Coronary artery (tissue), 2 donors: Measurements from ENCODE around the gene PCDHB11.
"Not testable (repeated sequence)": the region's sequence is repeated elsewhere in the genome, so short reads cannot be mapped to it uniquely, and the experiment has no call there.

ENCODE experiments used
- DNase-seq: peaks from one replicate; pipeline ENCODE4 v3.0.0-alpha.2; 2017; ENCODE audit warnings: low spot score
- H3K27ac ChIP-seq, 2 donors: fragments of 200-600 bp; sonication (generic); one replicate each; pipeline ENCODE4 v1.5.1; 2016 to 2019
- H3K4me3 ChIP-seq: fragments of 200-600 bp; sonication (generic); 2 replicates; pipeline ENCODE4 v1.5.1; 2016; ENCODE audit warnings: mild to moderate bottlenecking, moderate library complexity
- TF ChIP-seq, protein P1 (sequence below): fragments of 200-600 bp; sonication (generic); IDR thresholded peaks from one replicate; pipeline ENCODE4 v1.5.1; 2019; ENCODE audit warnings: antibody characterized with exemption

The PCDHB11 gene

DNA sequence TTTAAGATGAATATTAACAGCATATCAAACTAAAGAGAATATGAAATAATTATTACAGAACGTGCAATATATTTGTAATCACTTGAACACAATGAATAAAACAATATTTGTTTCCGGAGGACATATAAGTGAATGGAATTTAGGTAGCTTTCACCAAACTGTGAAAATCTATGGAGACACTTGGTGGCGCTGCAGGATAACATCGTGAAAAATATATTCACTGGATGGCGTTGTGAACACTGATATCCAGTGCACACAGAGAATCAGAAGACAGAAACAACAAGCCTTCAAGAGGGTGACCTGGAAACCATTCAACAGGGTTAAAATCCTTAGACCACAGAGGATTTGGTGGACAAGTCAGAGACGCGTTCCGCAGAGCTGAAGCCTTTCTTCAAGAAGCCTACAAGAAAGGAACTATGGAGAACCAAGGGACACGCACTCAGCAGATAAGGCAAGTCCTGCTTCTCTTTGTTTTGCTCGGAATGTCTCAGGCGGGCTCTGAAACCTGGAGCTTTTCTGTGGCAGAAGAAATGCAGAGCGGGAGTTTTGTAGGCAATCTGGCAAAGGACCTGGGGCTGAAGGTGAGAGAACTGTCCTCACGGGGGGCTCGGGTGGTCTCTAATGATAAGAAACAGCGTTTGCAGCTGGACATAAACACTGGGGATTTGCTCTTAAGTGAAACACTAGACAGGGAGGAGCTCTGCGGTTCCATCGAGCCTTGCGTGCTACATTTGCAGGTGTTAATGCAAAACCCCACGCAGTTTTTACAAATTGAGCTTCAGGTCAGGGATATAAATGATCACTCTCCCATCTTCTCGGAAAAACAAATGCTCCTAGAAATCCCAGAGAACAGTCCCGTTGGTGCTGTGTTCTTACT, at the start of gene PCDHB11:
Gene PCDHB11 (plus strand): TSS at position 269 of the 877 bp plus-strand sequence. CDS start 148 bp downstream, at position 417.
- Histone ChIP-seq H3K27ac (no peak within 1 kb of the TSS), H3K4me3 (peak within 1 kb of the TSS; percentile 17)
- TF ChIP-seq, protein P1, sequence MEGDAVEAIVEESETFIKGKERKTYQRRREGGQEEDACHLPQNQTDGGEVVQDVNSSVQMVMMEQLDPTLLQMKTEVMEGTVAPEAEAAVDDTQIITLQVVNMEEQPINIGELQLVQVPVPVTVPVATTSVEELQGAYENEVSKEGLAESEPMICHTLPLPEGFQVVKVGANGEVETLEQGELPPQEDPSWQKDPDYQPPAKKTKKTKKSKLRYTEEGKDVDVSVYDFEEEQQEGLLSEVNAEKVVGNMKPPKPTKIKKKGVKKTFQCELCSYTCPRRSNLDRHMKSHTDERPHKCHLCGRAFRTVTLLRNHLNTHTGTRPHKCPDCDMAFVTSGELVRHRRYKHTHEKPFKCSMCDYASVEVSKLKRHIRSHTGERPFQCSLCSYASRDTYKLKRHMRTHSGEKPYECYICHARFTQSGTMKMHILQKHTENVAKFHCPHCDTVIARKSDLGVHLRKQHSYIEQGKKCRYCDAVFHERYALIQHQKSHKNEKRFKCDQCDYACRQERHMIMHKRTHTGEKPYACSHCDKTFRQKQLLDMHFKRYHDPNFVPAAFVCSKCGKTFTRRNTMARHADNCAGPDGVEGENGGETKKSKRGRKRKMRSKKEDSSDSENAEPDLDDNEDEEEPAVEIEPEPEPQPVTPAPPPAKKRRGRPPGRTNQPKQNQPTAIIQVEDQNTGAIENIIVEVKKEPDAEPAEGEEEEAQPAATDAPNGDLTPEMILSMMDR: no peak
- DNase-seq: no peak

DNA sequence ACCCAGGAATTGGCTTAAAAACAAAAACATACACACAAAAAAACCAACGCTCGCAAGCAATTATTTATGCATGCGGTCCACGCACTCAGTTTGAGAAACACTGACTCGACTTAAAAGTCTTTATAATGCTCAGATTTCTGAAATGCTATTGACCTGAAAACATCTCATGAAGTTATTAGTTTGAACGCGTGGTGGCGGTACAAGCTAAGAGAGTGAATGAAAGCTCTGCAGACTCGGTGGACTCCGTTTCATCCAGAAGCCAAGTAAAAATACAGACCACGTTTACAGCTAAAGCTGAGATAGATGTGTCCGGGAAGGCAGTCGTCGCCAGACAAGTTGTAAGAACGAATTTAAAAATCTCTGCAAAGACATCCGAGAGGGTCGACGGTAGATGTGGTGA, 49.6 kb upstream of the PCDHB11 start, which contains the start of gene PCDHB6:
Gene PCDHB6 (plus strand): TSS at position 246 of the 400 bp plus-strand sequence. CDS start 201 bp downstream, outside the sequence.
- no peak within 1 kb of the TSS for H3K27ac ChIP-seq
- DNase-seq: no peak
- peak within 1 kb of the TSS; percentile 54 for H3K4me3 ChIP-seq
- TF ChIP-seq, protein P1: no peak

DNA sequence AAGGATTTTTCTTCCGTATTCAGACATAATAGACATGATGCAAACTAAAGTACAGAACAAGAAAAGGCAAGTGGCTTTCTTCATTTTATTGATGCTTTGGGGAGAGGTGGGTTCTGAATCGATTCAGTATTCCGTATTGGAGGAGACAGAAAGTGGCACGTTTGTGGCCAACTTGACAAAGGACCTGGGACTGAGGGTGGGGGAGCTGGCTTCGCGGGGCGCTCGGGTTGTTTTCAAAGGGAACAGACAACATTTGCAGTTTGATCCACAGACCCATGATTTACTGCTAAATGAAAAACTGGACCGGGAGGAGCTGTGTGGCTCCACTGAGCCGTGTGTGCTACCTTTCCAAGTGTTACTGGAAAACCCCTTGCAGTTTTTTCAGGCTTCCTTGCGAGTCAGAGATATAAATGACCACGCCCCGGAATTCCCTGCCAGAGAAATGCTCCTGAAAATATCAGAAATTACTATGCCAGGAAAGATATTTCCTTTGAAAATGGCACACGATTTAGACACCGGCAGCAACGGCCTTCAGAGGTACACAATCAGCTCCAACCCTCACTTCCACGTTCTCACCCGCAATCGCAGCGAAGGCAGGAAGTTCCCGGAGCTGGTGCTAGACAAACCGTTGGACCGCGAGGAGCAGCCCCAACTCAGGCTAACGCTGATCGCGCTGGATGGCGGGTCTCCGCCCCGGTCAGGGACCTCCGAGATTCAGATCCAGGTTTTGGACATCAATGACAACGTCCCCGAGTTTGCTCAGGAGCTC, 49.0 kb upstream of the PCDHB11 start:
- H3K27ac ChIP-seq: no peak overlapping the region
- peak overlapping the region; percentile 54 for H3K4me3 ChIP-seq
- TF ChIP-seq, protein P1: no peak
- DNase-seq: no peak

DNA sequence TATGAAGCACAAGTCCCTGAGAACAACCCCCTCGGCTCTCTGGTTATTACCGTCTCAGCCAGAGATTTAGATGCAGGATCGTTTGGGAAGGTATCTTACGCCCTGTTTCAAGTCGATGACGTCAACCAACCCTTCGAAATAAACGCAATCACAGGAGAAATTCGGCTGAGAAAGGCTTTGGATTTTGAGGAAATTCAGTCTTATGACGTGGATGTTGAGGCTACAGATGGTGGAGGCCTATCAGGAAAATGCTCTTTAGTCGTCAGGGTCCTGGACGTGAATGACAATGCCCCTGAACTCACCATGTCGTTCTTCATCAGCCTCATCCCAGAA, 48.5 kb upstream of the PCDHB11 start:
- peak overlapping the region; percentile 54 for H3K4me3 ChIP-seq
- TF ChIP-seq, protein P1: no peak
- no peak for DNase-seq
- no peak overlapping the region for H3K27ac ChIP-seq

DNA sequence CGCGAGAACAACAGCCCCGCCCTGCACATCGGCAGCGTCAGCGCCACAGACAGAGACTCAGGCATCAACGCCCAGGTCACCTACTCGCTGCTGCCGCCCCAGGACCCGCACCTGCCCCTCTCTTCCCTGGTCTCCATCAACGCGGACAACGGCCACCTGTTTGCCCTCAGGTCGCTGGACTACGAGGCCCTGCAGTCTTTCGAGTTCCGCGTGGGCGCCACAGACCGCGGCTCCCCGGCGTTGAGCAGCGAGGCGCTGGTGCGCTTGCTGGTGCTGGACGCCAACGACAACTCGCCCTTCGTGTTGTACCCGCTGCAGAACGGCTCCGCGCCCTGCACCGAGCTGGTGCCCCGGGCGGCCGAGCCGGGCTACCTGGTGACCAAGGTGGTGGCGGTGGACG, 47.8 kb upstream of the PCDHB11 start:
- not testable (repeated sequence) for H3K27ac ChIP-seq, DNase-seq, H3K4me3 ChIP-seq

DNA sequence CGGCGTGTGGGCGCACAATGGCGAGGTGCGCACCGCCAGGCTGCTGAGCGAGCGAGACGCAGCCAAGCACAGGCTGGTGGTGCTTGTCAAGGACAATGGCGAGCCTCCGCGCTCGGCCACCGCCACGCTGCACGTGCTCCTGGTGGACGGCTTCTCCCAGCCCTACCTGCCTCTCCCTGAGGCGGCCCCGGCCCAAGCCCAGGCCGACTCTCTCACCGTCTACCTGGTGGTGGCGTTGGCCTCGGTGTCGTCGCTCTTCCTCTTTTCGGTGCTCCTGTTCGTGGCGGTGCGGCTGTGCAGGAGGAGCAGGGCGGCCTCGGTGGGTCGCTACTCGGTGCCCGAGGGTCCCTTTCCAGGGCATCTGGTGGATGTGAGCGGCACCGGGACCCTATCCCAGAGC, 47.3 kb upstream of the PCDHB11 start:
- not testable (repeated sequence) for H3K4me3 ChIP-seq, H3K27ac ChIP-seq, DNase-seq

DNA sequence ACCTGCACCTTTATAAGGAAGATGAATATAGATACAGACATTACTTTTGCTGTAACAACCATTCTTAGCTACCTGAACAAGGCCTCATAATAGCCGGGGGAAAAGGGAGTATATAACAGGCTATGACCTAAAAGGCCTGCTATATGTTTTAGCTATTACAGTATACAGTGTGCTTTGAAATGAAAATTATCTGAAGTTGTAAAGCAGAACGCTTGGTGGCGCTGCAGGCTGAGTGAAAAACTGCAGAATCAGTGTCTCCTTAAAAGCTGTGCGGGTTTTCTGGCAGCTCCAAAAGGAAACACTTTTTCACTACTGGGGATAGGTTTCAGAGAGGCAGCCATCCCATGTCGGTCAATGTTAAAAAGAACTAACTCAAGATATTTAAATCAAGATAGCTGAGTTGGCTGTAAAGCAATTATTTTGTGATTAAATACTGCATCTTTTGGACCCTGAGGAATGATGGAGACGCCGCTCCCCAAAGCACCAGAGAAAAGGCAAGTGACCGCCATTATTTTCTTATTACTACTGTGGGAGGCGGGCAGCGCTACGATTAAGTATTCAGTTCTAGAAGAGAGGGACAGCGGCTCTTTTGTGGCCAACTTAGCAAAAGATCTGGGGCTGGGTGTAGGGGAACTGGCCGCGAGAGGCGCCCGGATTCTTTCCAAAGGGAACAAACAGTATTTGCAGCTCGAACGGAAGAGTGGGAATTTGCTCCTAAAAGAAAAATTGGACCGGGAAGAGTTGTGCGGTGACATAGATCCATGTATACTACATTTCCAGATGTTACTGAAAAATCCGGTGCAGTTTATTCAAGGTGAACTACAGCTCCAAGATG, 43.7 kb upstream of the PCDHB11 start:
- Histone ChIP-seq H3K4me3 (no peak overlapping the region), H3K27ac (no peak overlapping the region)
- DNase-seq: no peak
- TF ChIP-seq, protein P1: no peak

DNA sequence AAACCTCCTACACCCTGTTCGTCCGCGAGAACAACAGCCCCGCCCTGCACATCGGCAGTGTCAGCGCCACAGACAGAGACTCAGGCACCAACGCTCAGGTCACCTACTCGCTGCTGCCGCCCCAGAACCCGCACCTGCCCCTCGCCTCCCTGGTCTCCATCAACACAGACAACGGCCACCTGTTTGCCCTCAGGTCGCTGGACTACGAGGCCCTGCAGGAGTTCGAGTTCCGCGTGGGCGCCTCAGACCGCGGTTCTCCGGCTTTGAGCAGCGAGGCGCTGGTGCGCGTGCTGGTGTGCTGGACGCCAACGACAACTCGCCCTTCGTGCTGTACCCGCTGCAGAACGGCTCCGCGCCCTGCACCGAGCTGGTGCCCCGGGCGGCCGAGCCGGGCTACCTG, 42.1 kb upstream of the PCDHB11 start:
- not testable (repeated sequence) for H3K4me3 ChIP-seq, H3K27ac ChIP-seq, DNase-seq

DNA sequence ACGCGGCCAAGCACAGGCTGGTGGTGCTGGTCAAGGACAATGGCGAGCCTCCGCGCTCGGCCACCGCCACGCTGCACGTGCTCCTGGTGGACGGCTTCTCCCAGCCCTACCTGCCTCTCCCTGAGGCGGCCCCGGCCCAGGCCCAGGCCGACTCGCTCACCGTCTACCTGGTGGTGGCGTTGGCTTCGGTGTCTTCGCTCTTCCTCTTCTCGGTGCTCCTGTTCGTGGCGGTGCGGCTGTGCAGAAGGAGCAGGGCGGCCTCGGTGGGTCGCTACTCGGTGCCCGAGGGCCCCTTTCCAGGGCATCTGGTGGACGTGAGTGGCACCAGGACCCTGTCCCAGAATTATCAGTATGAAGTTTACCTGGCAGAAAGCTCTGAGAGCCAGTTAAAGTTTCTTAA, 41.5 kb upstream of the PCDHB11 start:
- not testable (repeated sequence) for H3K4me3 ChIP-seq, H3K27ac ChIP-seq, DNase-seq
